H9 (cell line): ENCODE measurements around the gene DHRS1. TPM values are rescaled to one million over a fixed set of nuclear protein-coding genes. Genes with fewer than 3 reads are reported as not detected.

ENCODE experiments used
- DNase-seq: peaks from one replicate; pipeline ENCODE4 v3.0.0-alpha.2; 2017
- H2AFZ ChIP-seq: one replicate; pipeline ENCODE4 v1.6.1; 2013; ENCODE audit warnings: mild to moderate bottlenecking, low read length, control low read depth, moderate library complexity
- H2AK5ac ChIP-seq: 2 replicates; pipeline ENCODE4 v1.6.1; 2013; ENCODE audit warnings: low read length, control low read depth, mixed read lengths; ENCODE audit not compliant: insufficient read length
- H2BK120ac ChIP-seq: one replicate; pipeline ENCODE4 v1.6.1; 2013; ENCODE audit warnings: low read depth, mild to moderate bottlenecking, low read length, control low read depth, inconsistent platforms; ENCODE audit not compliant: poor library complexity, severe bottlenecking
- H2BK12ac ChIP-seq: 2 replicates; pipeline ENCODE4 v1.6.1; 2013; ENCODE audit warnings: low read length, control low read depth, mixed read lengths, low read depth; ENCODE audit not compliant: insufficient read length
- H2BK15ac ChIP-seq: 2 replicates; pipeline ENCODE4 v1.6.1; 2013; ENCODE audit warnings: low read depth, low read length, control low read depth
- H2BK20ac ChIP-seq: one replicate; pipeline ENCODE4 v1.6.1; 2013; ENCODE audit warnings: low read depth, mild to moderate bottlenecking, low read length, control low read depth, inconsistent platforms; ENCODE audit not compliant: poor library complexity, severe bottlenecking
- H2BK5ac ChIP-seq: 2 replicates; pipeline ENCODE4 v1.6.1; 2013; ENCODE audit warnings: low read length, control low read depth, mixed read lengths; ENCODE audit not compliant: insufficient read length
- H3K14ac ChIP-seq: 2 replicates; pipeline ENCODE4 v1.6.1; 2013; ENCODE audit warnings: low read length, control low read depth; ENCODE audit not compliant: insufficient read depth
- H3K18ac ChIP-seq: 2 replicates; pipeline ENCODE4 v1.6.1; 2013; ENCODE audit warnings: low read depth, mild to moderate bottlenecking, mixed read lengths, low read length, control low read depth; ENCODE audit not compliant: insufficient read length
- H3K23ac ChIP-seq: 2 replicates; pipeline ENCODE4 v1.6.1; 2013; ENCODE audit warnings: low read length, control low read depth, mixed read lengths, low read depth; ENCODE audit not compliant: insufficient read length
- H3K23me2 ChIP-seq: 2 replicates; pipeline ENCODE4 v1.6.1; 2013; ENCODE audit warnings: low read depth, mild to moderate bottlenecking, mixed read lengths, low read length, control low read depth; ENCODE audit not compliant: insufficient read length, poor library complexity, severe bottlenecking
- H3K27ac ChIP-seq: 2 replicates; pipeline ENCODE4 v1.5.1; 2013; ENCODE audit warnings: low read length, control low read depth, mixed read lengths, low read depth; ENCODE audit not compliant: insufficient read length
- H3K27me3 ChIP-seq: 2 replicates; pipeline ENCODE4 v1.6.1; 2013; ENCODE audit warnings: low read length, control low read depth, inconsistent platforms; ENCODE audit not compliant: insufficient read depth
- H3K4ac ChIP-seq: 2 replicates; pipeline ENCODE4 v1.6.1; 2013; ENCODE audit warnings: low read depth, mild to moderate bottlenecking, control low read depth, inconsistent platforms, low read length, moderate library complexity
- H3K4me1 ChIP-seq: 2 replicates; pipeline ENCODE4 v1.6.1; 2013; ENCODE audit warnings: low read length, control low read depth, inconsistent platforms; ENCODE audit not compliant: insufficient read depth
- H3K4me2 ChIP-seq: 2 replicates; pipeline ENCODE4 v1.6.1; 2013; ENCODE audit warnings: low read length, control low read depth, mixed read lengths; ENCODE audit not compliant: insufficient read length, insufficient read depth
- H3K56ac ChIP-seq: 2 replicates; pipeline ENCODE4 v1.6.1; 2013; ENCODE audit warnings: low read depth, mild to moderate bottlenecking, mixed read lengths, low read length, control low read depth; ENCODE audit not compliant: insufficient read length
- H3K79me1 ChIP-seq: 2 replicates; pipeline ENCODE4 v1.6.1; 2013; ENCODE audit warnings: low read depth, mild to moderate bottlenecking, moderate library complexity, low read length, control low read depth, inconsistent platforms; ENCODE audit not compliant: insufficient read depth, poor library complexity, severe bottlenecking
- H3K79me2 ChIP-seq: 2 replicates; pipeline ENCODE4 v1.6.1; 2013; ENCODE audit warnings: low read length, control low read depth, inconsistent platforms; ENCODE audit not compliant: insufficient read depth
- H3K9ac ChIP-seq: 2 replicates; pipeline ENCODE4 v1.6.1; 2013; ENCODE audit warnings: low read length, control low read depth, mixed read lengths; ENCODE audit not compliant: insufficient read length; ENCODE audit errors: extremely low read depth
- H3K9me3 ChIP-seq: one replicate; pipeline ENCODE4 v1.6.1; 2013; ENCODE audit warnings: low read depth, low read length, inconsistent platforms; ENCODE audit not compliant: control insufficient read depth
- H3T11ph ChIP-seq: one replicate; pipeline ENCODE4 v1.6.1; 2013; ENCODE audit warnings: mild to moderate bottlenecking, low read length, control low read depth, inconsistent platforms
- H4K20me1 ChIP-seq: one replicate; pipeline ENCODE4 v1.6.1; 2013; ENCODE audit not compliant: control insufficient read depth, insufficient read length, insufficient read depth
- H4K5ac ChIP-seq: 2 replicates; pipeline ENCODE4 v1.6.1; 2013; ENCODE audit warnings: low read depth, mild to moderate bottlenecking, mixed read lengths, low read length, control low read depth; ENCODE audit not compliant: insufficient read length
- H4K8ac ChIP-seq: replicated peaks from 2 replicates; pipeline ENCODE4 v1.6.1; 2013; ENCODE audit warnings: low read length, control low read depth, mixed read lengths, low read depth; ENCODE audit not compliant: insufficient read length
- H4K91ac ChIP-seq: 2 replicates; pipeline ENCODE4 v1.6.1; 2013; ENCODE audit warnings: low read depth, mild to moderate bottlenecking, moderate library complexity, mixed read lengths, low read length, control low read depth; ENCODE audit not compliant: insufficient read length
- H3K27ac Mint-ChIP-seq, 3 experiments: 2 replicates in 2 of 3; 3 replicates in 1 of 3; pipeline ENCODE4 v1.8.0; 2020 to 2021; ENCODE audit warnings: mixed read lengths in 3 of 3, mild to moderate bottlenecking in 1 of 3, moderate library complexity in 1 of 3
- H3K27me3 Mint-ChIP-seq: 2 replicates; pipeline ENCODE4 v1.8.0; 2021; ENCODE audit warnings: low read depth, mild to moderate bottlenecking, moderate library complexity, mixed read lengths
- H3K36me3 Mint-ChIP-seq, 3 experiments: 2 replicates in 2 of 3; 3 replicates in 1 of 3; pipeline ENCODE4 v1.8.0; 2020 to 2021; ENCODE audit warnings: low read depth in 3 of 3, mixed read lengths in 3 of 3; ENCODE audit not compliant: insufficient read depth in 1 of 3
- H3K4me1 Mint-ChIP-seq, 2 experiments: 2 replicates each; pipeline ENCODE4 v1.8.0; 2020; ENCODE audit warnings: mixed read lengths in 2 of 2
- H3K4me3 Mint-ChIP-seq, 2 experiments: 2 replicates in 1 of 2; 3 replicates in 1 of 2; pipeline ENCODE4 v1.8.0; 2020 to 2021; ENCODE audit warnings: mild to moderate bottlenecking in 2 of 2, mixed read lengths in 2 of 2, moderate library complexity in 1 of 2
- H3K9me3 Mint-ChIP-seq, 2 experiments: 2 replicates in 1 of 2; 3 replicates in 1 of 2; pipeline ENCODE4 v1.8.0; 2020; ENCODE audit warnings: mild to moderate bottlenecking in 2 of 2, mixed read lengths in 2 of 2, moderate library complexity in 1 of 2
- WGBS: extraction: QIAGEN DNeasy Blood & Tissue Kit; methylation state at CpG from one replicate; pipeline ENCODE4 v1.1.7; 2013; ENCODE audit warnings: missing lambda C conversion rate, low lambda C conversion rate, mixed read lengths; ENCODE audit not compliant: insufficient read length; ENCODE audit errors: extremely low coverage; 5-methylcytosine and 5-hydroxymethylcytosine counted together
- total RNA-seq: library from RNA; stranded (reverse); gene quantifications from 2 replicates; pipeline ENCODE4 v1.2.1, GENCODE V29; 2021
- TF ChIP-seq, protein P1 (sequence below): fragments of 200-600 bp; sonication (generic); conservative IDR thresholded peaks from 3 replicates; pipeline ENCODE4 v1.8.0; 2021; ENCODE audit warnings: antibody characterized with exemption, mild to moderate bottlenecking

DHRS1 gene
- total RNA-seq, 1 experiment from 2014 or later = 19.1 TPM

DNA sequence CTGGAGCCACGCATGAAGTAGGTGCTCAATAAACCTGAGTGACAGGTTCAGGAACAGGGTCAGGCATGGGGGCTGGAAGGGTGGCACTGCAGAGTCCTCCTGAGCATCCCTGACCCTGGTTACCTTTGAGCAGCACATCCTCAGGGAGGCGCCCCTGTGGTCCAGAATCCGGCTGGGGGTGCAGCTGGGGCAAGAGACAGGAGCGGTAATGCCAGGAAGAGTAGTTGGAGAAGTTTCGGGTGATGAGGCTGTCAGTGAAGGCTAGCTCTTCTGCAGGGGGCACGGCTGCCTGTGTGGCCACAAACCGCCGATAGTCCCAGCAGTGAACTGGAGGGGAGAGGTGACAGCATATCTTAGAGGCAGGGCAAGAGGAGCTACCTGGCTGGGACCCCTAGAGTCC lies 30.2 kb downstream of the DHRS1 start:
- Histone ChIP-seq H3K4me2 (no peak overlapping the region), H4K8ac (no peak overlapping the region), H3K4me1 (no peaks in the 10 kb centered on the region), H3K18ac (no peak overlapping the region), H4K5ac (no peak overlapping the region), H4K91ac (no peak overlapping the region), H3K23me2 (peaks cover 8% of the 10 kb centered on the region), H3K9me3 (no peaks in the 10 kb centered on the region), H2BK20ac (no peak overlapping the region), H2BK15ac (no peak overlapping the region), H3K27ac (no peak overlapping the region), H3K23ac (no peak overlapping the region), H3K4ac (no peak overlapping the region), H2BK120ac (no peak overlapping the region), H4K20me1 (no peaks in the 10 kb centered on the region), H2AK5ac (no peak overlapping the region), H3K56ac (no peak overlapping the region), H3T11ph (no peak overlapping the region), H2AFZ (no peak overlapping the region), H3K9ac (no peak overlapping the region), H3K79me2 (no peaks in the 10 kb centered on the region), H3K14ac (no peak overlapping the region), H3K27me3 (no peaks in the 10 kb centered on the region), H3K79me1 (no peaks in the 10 kb centered on the region), H2BK5ac (no peak overlapping the region), H2BK12ac (no peak overlapping the region)
- Mint-ChIP-seq H3K4me3 (no peak overlapping the region; a peak in 1 of 5 replicates), H3K27ac (no peak overlapping the region), H3K9me3 (no peaks in the 10 kb centered on the region), H3K4me1 (peaks cover 12 to 14% of the 10 kb centered on the region in 2 experiments), H3K36me3 (peaks cover 3 to 21% (median 14%) of the 10 kb centered on the region in 3 experiments; a peak in 5 of 7 replicates), H3K27me3 (no peaks in the 10 kb centered on the region)
- no peak for DNase-seq
- TF ChIP-seq, protein P1, sequence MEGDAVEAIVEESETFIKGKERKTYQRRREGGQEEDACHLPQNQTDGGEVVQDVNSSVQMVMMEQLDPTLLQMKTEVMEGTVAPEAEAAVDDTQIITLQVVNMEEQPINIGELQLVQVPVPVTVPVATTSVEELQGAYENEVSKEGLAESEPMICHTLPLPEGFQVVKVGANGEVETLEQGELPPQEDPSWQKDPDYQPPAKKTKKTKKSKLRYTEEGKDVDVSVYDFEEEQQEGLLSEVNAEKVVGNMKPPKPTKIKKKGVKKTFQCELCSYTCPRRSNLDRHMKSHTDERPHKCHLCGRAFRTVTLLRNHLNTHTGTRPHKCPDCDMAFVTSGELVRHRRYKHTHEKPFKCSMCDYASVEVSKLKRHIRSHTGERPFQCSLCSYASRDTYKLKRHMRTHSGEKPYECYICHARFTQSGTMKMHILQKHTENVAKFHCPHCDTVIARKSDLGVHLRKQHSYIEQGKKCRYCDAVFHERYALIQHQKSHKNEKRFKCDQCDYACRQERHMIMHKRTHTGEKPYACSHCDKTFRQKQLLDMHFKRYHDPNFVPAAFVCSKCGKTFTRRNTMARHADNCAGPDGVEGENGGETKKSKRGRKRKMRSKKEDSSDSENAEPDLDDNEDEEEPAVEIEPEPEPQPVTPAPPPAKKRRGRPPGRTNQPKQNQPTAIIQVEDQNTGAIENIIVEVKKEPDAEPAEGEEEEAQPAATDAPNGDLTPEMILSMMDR = no peak
- no CpG with 5 or more reads among the region's 8 CpGs for WGBS
